Transverse colon (tissue), 4 donors: ENCODE data around the gene SPEN.

ENCODE experiments used
- EP300 ChIP-seq: sonication (generic); formaldehyde crosslinking; IDR thresholded peaks from one replicate; pipeline ENCODE4 v1.6.1; 2017; ENCODE audit warnings: antibody characterized with exemption, low read depth
- POLR2A ChIP-seq: fragments of 450-650 bp; IDR thresholded peaks from one replicate; pipeline ENCODE4 v1.6.1; 2016; ENCODE audit warnings: antibody characterized with exemption, mild to moderate bottlenecking, moderate library complexity
- POLR2AphosphoS5 ChIP-seq, 3 donors: sonication (generic); formaldehyde crosslinking; IDR thresholded peaks; one replicate each; pipeline ENCODE4 v1.6.1; 2016; ENCODE audit warnings: antibody characterized with exemption in 3 of 3
- TF ChIP-seq, protein P1 (sequence below), 5 experiments: fragments of 200-600 bp in 3 of 5; fragments of 450-650 bp in 2 of 5; sonication (generic) in 3 of 5; IDR thresholded peaks; 1 replicate in 2 of 5; 2 replicates in 3 of 5; pipeline ENCODE4 v1.5.1; 2016 to 2017; ENCODE audit warnings: antibody characterized with exemption in 5 of 5, inconsistent platforms in 3 of 5, mild to moderate bottlenecking in 2 of 5, moderate library complexity in 1 of 5

DNA sequence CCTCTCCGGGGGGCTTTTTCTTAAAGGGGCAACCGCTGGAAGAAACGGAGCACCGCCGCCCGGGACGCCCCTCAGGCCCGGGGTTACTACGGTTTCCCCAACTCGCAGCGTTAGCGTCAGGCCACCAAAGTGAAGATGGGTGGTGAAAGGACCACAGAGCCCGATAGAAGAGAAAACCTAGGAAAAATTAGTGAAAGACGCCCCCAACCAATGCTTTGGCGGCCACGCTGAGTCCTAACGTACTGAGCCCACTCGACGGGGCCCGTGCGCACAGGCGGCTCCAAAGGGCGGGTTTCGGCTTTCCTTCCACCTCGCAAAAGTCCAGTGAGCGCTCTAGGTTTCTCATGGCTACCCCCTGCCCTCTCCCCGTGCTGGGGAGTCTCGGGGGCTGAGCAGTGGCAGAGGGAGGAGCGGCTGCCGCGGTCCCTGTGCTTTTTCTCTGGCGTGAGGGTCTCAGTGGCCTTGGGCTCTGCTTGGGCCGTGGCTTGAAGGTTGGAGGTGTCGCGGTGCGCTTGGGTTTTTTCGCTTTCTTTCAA, 12.2 kb upstream of the SPEN start:
- TF ChIP-seq, protein P1, sequence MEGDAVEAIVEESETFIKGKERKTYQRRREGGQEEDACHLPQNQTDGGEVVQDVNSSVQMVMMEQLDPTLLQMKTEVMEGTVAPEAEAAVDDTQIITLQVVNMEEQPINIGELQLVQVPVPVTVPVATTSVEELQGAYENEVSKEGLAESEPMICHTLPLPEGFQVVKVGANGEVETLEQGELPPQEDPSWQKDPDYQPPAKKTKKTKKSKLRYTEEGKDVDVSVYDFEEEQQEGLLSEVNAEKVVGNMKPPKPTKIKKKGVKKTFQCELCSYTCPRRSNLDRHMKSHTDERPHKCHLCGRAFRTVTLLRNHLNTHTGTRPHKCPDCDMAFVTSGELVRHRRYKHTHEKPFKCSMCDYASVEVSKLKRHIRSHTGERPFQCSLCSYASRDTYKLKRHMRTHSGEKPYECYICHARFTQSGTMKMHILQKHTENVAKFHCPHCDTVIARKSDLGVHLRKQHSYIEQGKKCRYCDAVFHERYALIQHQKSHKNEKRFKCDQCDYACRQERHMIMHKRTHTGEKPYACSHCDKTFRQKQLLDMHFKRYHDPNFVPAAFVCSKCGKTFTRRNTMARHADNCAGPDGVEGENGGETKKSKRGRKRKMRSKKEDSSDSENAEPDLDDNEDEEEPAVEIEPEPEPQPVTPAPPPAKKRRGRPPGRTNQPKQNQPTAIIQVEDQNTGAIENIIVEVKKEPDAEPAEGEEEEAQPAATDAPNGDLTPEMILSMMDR (IDR thresholded peaks at IDR 0.05) = no peak
- no peak for TF ChIP-seq POLR2A
- TF ChIP-seq EP300 = no peak
- no peak for TF ChIP-seq POLR2AphosphoS5 (IDR thresholded peaks at IDR 0.05)
